Measurements from ENCODE around the gene FANCI.
"Not testable (repeated sequence)": the region's sequence is repeated elsewhere in the genome, so short reads cannot be mapped to it uniquely, and the experiment has no call there.

DNA sequence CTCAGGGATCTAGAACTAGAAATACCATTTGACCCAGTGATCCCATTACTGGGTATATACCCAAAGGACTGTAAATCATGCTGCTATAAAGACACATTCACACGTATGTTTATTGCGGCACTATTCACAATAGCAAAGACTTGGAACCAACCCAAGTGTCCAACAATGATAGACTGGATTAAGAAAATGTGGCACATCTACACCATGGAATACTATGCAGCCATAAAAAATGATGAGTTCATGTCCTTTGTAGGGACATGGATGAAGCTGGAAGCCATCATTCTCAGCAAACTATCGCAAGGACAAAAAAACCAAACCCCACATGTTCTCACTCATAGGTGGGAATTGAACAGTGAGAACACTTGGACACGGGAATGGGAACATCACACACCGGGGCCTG lies 6.4 kb downstream of the FANCI start:
- TF ChIP-seq, protein P1, sequence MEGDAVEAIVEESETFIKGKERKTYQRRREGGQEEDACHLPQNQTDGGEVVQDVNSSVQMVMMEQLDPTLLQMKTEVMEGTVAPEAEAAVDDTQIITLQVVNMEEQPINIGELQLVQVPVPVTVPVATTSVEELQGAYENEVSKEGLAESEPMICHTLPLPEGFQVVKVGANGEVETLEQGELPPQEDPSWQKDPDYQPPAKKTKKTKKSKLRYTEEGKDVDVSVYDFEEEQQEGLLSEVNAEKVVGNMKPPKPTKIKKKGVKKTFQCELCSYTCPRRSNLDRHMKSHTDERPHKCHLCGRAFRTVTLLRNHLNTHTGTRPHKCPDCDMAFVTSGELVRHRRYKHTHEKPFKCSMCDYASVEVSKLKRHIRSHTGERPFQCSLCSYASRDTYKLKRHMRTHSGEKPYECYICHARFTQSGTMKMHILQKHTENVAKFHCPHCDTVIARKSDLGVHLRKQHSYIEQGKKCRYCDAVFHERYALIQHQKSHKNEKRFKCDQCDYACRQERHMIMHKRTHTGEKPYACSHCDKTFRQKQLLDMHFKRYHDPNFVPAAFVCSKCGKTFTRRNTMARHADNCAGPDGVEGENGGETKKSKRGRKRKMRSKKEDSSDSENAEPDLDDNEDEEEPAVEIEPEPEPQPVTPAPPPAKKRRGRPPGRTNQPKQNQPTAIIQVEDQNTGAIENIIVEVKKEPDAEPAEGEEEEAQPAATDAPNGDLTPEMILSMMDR (conservative IDR thresholded peaks at IDR 0.05) = not testable (repeated sequence)
- TF ChIP-seq ZFX (IDR thresholded peaks at IDR 0.05) = not testable (repeated sequence)
